Measurements from ENCODE around the gene ADCY1.

GRCh38 chr7:45655539-45655938 lies 81.4 kb downstream of the ADCY1 start:
- TF ChIP-seq, protein P1, sequence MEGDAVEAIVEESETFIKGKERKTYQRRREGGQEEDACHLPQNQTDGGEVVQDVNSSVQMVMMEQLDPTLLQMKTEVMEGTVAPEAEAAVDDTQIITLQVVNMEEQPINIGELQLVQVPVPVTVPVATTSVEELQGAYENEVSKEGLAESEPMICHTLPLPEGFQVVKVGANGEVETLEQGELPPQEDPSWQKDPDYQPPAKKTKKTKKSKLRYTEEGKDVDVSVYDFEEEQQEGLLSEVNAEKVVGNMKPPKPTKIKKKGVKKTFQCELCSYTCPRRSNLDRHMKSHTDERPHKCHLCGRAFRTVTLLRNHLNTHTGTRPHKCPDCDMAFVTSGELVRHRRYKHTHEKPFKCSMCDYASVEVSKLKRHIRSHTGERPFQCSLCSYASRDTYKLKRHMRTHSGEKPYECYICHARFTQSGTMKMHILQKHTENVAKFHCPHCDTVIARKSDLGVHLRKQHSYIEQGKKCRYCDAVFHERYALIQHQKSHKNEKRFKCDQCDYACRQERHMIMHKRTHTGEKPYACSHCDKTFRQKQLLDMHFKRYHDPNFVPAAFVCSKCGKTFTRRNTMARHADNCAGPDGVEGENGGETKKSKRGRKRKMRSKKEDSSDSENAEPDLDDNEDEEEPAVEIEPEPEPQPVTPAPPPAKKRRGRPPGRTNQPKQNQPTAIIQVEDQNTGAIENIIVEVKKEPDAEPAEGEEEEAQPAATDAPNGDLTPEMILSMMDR (IDR thresholded peaks at IDR 0.05): no peak
- TF ChIP-seq EP300 (IDR thresholded peaks at IDR 0.05): no peak

All from suprapubic skin (tissue), 3 donors.